Cardiac muscle cell (in vitro differentiated cells and primary cell): Measurements from ENCODE around the gene WDR3. TPM values are rescaled to one million over a fixed set of nuclear protein-coding genes. Genes with fewer than 3 reads are reported as not detected.

Source experiments
- DNase-seq, 2 donors: peaks; one replicate each; pipeline versions ENCODE4 v3.0.0 to v3.0.0-alpha.2; 2010 to 2017; ENCODE audit warnings: low read depth in 1 of 2, low spot score in 1 of 2
- H3K27ac ChIP-seq: fragments of 200-600 bp; sonication (generic); 2 replicates; pipeline ENCODE4 v1.5.1; 2016
- H3K27me3 ChIP-seq: fragments of 200-600 bp; sonication (generic); 2 replicates; pipeline ENCODE4 v1.6.0; 2016; ENCODE audit warnings: control low read depth
- H3K36me3 ChIP-seq: fragments of 200-600 bp; sonication (generic); 2 replicates; pipeline ENCODE4 v1.5.1; 2016; ENCODE audit warnings: control low read depth
- H3K4me1 ChIP-seq: fragments of 200-600 bp; sonication (generic); 2 replicates; pipeline ENCODE4 v1.8.1; 2017; ENCODE audit warnings: low read depth, mild to moderate bottlenecking, mixed run types
- H3K4me3 ChIP-seq: fragments of 200-600 bp; sonication (generic); 2 replicates; pipeline ENCODE4 v1.5.1; 2016; ENCODE audit warnings: mild to moderate bottlenecking
- H3K9me3 ChIP-seq: fragments of 200-600 bp; sonication (generic); 2 replicates; pipeline ENCODE4 v1.5.1; 2017; ENCODE audit warnings: low read depth, mild to moderate bottlenecking, control low read depth
- polyA plus RNA-seq: library from polyadenylated mRNA; unstranded; fragments of >200 nt; fragmentation: Nextera tagmentation; extraction: Ambion mirVana; gene quantifications from 2 replicates; pipeline ENCODE4 v1.2.1, GENCODE V29; 2016
- total RNA-seq: library from RNA; depleted of rRNA; stranded (reverse); fragments of >200 nt; gene quantifications from 2 replicates; pipeline ENCODE4 v1.2.3, GENCODE V29; 2016
- TF ChIP-seq, protein P1 (sequence below): IDR thresholded peaks from 2 replicates; pipeline ENCODE4 v1.5.1; 2012; ENCODE audit warnings: low read depth, mild to moderate bottlenecking, low read length

Gene WDR3
- total and polyA plus RNA-seq, 2 experiments from 2014 or later, result 20.8 to 31.5 TPM

DNA sequence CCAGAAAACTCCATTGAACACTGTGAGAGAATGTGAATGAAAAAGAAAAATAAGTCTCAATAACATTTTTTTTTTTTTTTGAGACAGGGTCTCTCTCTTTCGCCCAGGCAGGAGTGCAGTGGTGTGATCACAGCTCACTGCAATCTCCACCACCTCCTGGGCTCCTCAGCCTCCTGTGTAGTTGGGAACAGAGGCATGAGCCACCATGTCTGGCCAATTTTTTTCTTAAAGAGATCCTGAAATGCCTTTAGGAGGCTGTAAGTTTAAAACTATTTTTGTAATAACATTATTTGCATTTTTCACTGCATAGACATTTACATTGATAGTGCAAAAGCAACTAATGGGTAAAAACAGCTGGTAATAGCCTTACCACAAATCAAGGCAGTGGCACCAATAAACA, 35.5 kb upstream of the WDR3 start:
- Histone ChIP-seq H3K36me3 (peaks cover 30% of the 10 kb centered on the region), H3K27me3 (no peaks in the 10 kb centered on the region), H3K4me3 (no peak overlapping the region), H3K9me3 (no peaks in the 10 kb centered on the region), H3K27ac (no peak overlapping the region), H3K4me1 (peaks cover 3% of the 10 kb centered on the region)
- TF ChIP-seq, protein P1, sequence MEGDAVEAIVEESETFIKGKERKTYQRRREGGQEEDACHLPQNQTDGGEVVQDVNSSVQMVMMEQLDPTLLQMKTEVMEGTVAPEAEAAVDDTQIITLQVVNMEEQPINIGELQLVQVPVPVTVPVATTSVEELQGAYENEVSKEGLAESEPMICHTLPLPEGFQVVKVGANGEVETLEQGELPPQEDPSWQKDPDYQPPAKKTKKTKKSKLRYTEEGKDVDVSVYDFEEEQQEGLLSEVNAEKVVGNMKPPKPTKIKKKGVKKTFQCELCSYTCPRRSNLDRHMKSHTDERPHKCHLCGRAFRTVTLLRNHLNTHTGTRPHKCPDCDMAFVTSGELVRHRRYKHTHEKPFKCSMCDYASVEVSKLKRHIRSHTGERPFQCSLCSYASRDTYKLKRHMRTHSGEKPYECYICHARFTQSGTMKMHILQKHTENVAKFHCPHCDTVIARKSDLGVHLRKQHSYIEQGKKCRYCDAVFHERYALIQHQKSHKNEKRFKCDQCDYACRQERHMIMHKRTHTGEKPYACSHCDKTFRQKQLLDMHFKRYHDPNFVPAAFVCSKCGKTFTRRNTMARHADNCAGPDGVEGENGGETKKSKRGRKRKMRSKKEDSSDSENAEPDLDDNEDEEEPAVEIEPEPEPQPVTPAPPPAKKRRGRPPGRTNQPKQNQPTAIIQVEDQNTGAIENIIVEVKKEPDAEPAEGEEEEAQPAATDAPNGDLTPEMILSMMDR, result no peak
- no peak for DNase-seq

DNA sequence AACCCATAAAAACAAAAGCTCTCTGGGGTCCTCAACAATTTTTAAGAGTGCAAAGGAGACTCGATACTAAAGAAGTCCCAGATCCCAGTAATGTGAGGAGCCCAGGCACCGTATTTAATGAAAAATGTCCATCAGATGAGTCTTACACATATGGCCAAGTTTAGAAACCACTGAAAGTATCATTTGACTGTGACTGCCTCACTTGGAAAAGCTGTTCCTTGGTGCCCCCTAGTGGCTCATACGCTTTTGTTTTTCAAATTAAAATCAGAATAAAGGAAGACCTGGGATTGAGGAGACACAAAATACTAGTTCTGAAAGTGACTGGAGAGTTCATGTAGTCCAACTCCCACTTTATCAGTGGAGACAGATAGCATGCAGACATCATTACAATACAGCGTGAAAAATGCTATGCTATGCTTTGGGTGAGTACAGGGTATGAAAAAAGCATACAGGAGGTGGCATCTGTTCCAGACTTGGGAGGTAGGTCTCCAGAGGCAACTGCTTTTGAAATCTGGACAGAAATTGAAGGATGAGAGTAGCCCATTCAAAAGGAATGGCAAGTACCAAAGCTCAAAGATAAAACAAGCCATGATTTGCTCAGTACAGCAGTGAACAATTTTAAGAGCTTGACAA, 33.9 kb upstream of the WDR3 start:
- Histone ChIP-seq H3K36me3 (peaks cover 30% of the 10 kb centered on the region), H3K27ac (no peak overlapping the region)
- peak; percentile 83 to 90 for DNase-seq

DNA sequence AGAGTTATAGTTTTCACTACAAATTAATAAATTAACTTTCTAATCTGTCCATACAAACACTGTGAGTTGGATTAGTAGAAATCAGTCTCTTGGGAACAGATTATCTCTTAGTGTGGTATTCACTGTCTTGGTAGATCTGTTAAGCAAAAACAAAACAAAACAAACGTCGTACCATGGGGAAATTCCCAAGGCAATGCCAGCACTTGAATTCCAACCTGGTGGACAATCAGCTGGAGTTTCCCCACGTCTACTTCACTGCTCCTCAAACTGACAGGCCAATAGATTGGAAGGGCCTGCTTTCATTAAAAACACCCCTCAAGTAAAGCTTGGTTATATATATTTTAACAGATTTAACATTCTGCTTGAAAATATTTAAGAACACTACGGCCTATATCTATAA, 32.0 kb upstream of the WDR3 start:
- no peaks in the 10 kb centered on the region for H3K9me3 ChIP-seq
- peaks cover 9% of the 10 kb centered on the region for H3K4me1 ChIP-seq
- peaks cover 38% of the 10 kb centered on the region for H3K36me3 ChIP-seq
- H3K27ac ChIP-seq, result no peak overlapping the region
- no peak overlapping the region for H3K4me3 ChIP-seq
- TF ChIP-seq, protein P1, result no peak
- DNase-seq, result peak in 1 of 2 donors; percentile 11
- no peaks in the 10 kb centered on the region for H3K27me3 ChIP-seq

More for the DNA sequence above, 33.9 kb upstream of the WDR3 start:
- Histone ChIP-seq H3K4me1 (peaks cover 9% of the 10 kb centered on the region), H3K4me3 (no peak overlapping the region), H3K27me3 (no peaks in the 10 kb centered on the region), H3K9me3 (no peaks in the 10 kb centered on the region)
- TF ChIP-seq, protein P1, result peak; percentile 73

DNA sequence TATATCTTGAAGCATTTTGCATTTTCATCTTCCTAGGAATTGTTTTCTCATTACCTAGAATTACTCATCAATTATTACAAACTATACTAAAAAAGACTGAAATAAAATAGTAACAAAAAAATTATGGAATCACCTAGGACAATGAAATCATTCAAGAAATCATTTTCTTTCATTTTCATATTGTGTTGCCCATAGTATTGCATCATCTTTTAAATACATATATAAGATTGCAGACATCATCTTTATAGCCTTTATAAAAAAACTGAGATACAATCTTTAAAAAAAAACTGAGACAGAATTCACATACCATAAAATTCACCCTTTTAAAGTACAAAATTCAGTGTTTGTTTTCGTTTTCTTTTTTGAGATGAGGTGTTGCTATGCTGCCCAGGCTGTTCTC, 29.7 kb upstream of the WDR3 start:
- DNase-seq, result no peak
- Histone ChIP-seq H3K9me3 (no peaks in the 10 kb centered on the region), H3K36me3 (peaks cover 44% of the 10 kb centered on the region), H3K27me3 (no peaks in the 10 kb centered on the region), H3K4me3 (no peak overlapping the region), H3K27ac (no peak overlapping the region), H3K4me1 (peaks cover 9% of the 10 kb centered on the region)
- TF ChIP-seq, protein P1, result no peak

DNA sequence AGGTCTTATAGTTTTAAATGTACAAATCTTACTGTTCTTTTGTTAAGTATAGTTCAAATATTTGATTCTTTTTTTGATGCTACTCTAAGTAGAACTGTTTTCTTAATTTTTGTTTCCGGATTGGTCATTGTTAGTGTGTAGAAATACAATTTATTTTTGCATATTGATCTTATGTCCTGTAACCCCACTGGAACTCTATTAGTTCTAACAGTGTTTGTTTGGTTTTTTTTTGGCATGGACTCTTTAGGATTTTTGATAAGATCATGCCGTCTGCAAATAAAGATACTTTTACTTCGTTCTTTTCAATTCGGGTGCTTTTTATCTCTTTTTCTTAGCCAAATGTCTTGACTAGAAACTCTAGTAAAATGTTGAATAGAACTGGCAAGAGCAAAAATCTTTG, 26.6 kb upstream of the WDR3 start:
- no peak for DNase-seq
- Histone ChIP-seq H3K4me1 (peaks cover 9% of the 10 kb centered on the region), H3K4me3 (no peak overlapping the region), H3K27ac (no peak overlapping the region), H3K9me3 (no peaks in the 10 kb centered on the region), H3K36me3 (peaks cover 58% of the 10 kb centered on the region), H3K27me3 (no peaks in the 10 kb centered on the region)
- TF ChIP-seq, protein P1, result no peak
